Heart left ventricle (tissue), 13 donors: ENCODE data around the gene SLC37A1.

Experiments
- CTCF ChIP-seq, 12 donors: fragments of 200-600 bp; sonication (generic) in 4 of 12; IDR thresholded peaks; one replicate each; pipeline versions ENCODE4 v1.5.0 to v1.8.0; 2018 to 2022; ENCODE audit warnings: antibody characterized with exemption in 12 of 12, mild to moderate bottlenecking in 5 of 12
- POLR2A ChIP-seq, 2 donors: fragments of 450-650 bp; IDR thresholded peaks; one replicate each; pipeline ENCODE4 v1.6.1; 2017; ENCODE audit warnings: antibody characterized with exemption in 2 of 2, mild to moderate bottlenecking in 2 of 2, moderate library complexity in 2 of 2
- donor health status: ischemic (EF 13 %, LVEDD 7.1; RV severe dilation, severe dysfunction).
- donor health status: DM: no; HTN: yes; CAD: no.
- donor health status: DM: no; HTN: no; CAD: no.
- donor health status: ischemic (EF 25% LVEDD 6.9; RV normal size, moderate dysfunction).
- donor health status: ischemic (EF 25% LVEDD 5.7; RV mildly dilated, moderate dysfunction).
- donor health status: ischemic (EF 35%, LVEDD 5.7; RV mildly dilated, moderate dysfunction).
- donor health status: nonischemic (EF 11% LVEDD 7.7; RV severe dilation, severe dysfunction).
- donor health status: DM: yes; HTN: yes; CAD: no.
- donor health status: PGD.
- donor health status: ischemic (EF 29% LVEDD 5.4; RV normal size, mild dysfunction).
- donor health status: nonischemic (EF 23%, LVEDD 6.1; RV moderate dilation, normal function).

GRCh38 chr21:42598159-42598735 is 84.6 kb downstream of the SLC37A1 start:
- TF ChIP-seq CTCF (IDR thresholded peaks at IDR 0.05): no peak
- TF ChIP-seq POLR2A (IDR thresholded peaks at IDR 0.05): no peak
